HG03280 (cell line): Measurements from ENCODE around the gene MAGI2.

Experiments
- ATAC-seq: cut with Tn5 transposase; IDR thresholded peaks from one replicate; pipeline ENCODE4 v1.9.1; 2021; ENCODE audit warnings: mild to moderate bottlenecking, moderate library complexity; ENCODE audit not compliant: unreplicated experiment

Gene MAGI2

DNA sequence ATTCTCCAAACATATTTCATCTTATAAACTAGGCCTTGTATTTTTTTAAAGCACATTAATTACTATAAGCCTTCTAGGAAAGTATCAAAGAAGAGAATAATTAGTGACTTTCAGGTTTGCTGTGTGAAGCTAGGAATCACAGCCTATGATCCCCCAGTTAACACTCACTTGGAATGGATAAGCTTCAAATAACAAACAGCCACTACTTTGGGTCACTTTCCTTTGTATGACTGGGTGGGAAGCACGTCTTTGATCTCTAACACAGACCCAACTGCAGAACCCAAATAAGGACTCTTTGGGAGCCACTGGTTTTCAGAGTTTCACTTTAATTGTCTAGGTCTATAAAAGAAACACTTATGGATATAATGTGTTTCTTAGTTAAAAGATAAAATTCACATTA is 769.3 kb downstream of the MAGI2 start:
- no peak for ATAC-seq

DNA sequence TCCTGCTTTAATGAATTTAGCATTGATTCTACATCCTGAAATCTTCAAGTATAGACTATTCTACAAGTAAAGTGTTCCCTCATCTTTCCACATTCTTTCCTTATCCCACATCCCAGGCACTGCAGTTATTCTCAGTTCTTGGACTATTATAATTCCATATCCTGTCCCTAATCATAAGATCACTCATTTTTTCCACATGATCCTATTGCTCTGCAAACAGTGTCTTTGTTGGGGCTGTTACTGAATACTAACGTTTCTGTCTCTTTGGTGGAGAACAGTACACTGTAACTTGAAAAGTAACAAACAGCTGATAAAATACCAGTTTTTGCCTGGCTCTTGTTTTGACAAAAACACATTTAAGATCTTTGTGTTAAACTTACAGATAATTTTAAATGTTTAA is 769.9 kb downstream of the MAGI2 start:
- ATAC-seq, result no peak

DNA sequence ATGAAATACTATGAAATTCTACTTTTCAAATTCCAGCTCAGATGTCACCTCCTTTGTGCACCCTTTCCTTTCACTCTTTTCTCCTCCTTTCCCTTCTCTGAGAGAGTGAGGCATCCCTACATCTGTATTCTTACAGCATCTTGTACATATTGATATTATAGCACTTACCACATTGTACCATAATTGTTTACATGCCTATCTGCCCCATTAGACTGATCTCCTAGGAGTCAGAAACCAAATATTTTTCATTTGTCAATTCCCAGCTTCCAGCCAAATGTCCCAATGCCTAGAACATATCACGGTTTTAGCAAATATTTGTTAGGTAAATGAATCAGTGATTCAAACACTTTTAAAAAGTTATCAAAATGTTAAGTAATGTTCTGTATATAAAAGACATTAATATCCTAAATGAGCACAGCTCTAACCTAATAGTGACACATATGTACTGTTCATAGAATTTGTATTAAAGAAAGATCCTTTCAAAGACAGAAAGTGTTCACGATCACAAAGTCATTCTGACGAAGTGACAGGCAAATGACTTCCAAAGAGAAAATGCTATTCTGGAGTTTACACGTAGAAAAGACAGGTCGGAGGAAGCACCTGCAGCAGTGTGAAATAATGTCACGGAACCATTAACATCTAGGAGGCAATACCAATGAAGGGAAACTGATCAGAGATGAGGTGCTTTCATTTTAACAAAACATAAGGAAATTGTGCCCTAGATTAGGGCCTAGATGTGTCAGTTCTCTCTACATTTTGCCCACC is 774.2 kb downstream of the MAGI2 start:
- no peak for ATAC-seq

DNA sequence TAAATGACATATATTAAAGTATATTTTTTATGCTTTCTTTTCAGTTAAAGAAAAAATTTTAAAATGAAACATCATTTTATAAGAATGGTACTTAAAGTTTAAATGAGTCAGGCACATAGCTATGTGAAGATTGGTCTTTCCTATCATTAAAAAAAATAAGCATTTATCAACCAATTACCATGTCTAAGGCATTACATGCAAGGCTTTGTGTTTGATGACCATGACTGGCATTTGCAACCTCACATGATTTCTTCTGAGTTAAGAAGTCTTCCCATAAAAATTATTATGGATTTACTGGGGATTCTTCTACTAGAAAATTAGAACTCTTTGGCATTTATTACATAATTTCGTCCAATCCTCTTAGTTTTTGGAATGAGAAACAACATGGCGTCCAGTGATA is 776.1 kb downstream of the MAGI2 start:
- ATAC-seq, result no peak

DNA sequence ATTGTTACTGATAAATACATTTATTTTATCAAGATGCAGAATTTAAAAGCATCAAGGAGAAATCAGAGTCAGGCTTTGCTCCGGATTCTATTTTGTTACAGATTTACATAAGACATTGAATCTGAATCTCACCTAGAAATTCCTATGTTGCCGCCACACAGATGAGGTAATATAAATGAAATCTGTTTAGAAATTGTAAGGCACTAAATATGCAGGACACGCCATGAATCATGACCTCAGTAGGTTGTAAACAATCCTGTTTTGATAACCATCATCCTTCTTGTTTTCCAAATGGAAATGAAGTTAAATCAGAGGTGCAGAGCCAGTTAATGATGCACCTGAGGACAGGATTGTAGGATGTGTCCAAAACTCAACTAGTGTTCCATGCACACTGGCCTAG is 778.0 kb downstream of the MAGI2 start:
- ATAC-seq, result no peak

DNA sequence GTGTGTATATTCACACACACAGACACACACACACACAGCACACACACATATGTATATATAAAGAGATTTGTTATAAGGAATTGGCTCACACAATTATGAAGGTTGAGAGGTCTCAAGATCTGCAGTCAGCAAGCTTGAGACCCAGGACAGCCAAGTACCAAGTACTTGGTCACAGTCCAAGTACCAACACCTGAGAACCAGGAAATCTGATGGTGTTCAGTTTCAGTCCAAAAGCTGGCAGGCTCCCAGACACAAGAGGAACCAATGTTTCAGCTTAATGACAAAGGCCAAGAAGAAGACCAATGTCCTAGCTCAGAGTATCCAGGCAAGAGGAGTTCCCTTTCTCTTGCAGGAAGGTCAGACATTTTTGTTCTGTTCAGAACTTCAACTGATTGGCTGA is 780.2 kb downstream of the MAGI2 start:
- ATAC-seq, result no peak

DNA sequence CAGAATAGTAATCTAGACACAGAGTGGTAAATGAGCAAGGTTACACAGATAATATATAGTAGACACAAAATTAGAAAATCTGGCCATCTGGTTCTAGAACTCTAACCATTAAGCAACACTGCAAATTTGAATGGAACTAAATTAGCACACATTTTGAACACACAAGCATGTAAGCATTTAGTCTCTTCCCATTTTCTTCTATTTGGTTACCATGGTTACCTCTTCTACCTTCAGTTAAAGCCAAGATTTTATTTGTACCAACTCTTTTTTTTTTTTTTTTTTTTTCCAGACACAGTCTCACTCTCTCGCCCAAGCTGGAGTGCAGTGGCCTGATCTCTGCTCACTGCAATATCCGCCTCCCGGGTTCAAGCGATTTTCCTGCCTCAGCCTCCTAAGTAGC is 790.5 kb downstream of the MAGI2 start:
- ATAC-seq, result no peak

DNA sequence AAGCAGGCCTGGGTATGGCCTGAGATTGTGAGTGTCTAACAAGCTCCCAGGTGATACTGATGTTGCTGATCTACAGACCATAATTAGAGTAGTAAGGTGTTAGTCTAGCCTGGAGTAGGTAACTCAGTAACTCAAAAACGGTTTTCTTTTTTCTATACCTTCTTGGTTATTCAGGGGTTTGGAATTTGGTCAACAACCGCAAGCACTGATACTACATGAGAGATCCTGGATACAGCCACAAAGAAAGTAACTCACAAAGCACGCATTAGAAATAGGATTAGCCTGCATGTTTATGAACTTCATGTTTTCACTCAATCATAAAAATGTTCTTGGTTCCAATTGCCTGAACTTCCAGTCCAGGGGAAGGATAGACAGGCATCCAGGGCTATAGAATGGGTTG is 803.5 kb downstream of the MAGI2 start:
- ATAC-seq, result no peak

DNA sequence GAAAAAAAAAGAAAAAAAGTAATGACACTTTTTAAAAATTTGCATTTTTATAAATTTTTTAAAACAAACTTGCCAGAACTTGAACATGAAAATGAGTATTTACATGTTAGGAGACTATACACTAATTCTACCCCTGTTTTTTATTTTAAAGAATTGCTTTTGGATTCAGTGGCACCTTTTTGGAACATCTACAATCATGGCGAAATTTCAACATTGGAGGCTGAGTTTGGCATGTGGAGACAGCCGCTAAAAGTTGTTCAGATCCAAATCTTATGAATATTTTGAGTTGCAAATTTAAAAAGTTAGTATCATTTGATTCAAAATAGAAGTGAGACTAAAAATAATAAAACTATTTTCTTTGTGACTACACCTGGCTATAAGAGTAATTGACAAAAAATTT is 804.2 kb downstream of the MAGI2 start:
- no peak for ATAC-seq

DNA sequence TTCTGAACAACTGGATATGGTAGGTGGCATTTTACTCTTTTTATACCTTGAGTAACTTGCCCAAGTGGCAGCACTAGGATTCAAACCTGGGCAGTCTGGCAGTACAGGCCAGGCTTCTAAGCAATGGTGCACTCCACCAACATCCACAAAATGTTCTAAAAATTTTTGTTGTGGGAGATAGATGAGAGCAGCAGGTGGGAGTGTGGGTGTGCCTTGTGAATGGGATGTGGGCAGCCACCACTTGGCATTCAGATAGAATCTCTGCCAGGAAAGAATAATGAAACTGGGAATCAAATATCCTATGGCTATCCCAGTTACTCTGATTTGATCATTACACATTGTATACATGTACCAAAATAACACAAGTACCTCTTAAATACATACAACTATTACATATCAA is 810.7 kb downstream of the MAGI2 start:
- ATAC-seq, result no peak

DNA sequence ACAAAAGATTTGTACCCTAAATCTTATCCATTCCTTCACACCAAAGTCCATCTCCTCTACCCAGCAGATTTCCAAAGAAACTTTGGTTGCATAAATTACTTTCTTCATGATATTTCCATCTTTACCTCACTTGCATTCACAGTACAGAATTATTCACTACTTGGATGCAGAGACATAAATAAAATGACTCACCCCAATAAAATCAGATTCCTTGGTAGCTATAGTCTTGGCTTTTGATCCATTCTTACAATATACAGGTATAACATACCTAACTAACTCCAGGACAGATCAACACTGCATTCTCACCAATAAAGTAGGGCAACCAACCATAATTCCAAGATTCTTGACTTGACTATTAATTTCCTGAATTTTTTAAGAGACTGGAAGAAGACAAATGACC is 815.1 kb downstream of the MAGI2 start:
- ATAC-seq, result no peak

DNA sequence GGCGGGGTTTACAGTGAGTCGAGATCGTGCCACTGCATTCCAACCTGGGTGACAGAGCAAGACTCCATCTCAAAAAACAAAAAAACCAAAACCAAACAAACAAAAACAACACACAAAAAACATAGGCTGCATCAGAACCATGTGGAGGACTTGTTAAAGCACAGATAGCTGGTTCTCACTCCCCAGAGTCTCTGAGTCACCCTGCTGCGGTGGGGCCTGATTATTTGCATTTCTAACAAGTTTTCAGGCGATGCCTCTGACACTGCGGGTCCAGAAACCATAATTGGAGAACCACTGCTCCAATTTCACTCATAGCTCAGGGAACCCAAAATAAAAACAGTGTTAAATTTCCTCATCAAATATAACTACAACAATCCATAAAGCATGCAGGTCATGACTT is 816.7 kb downstream of the MAGI2 start:
- ATAC-seq, result no peak

DNA sequence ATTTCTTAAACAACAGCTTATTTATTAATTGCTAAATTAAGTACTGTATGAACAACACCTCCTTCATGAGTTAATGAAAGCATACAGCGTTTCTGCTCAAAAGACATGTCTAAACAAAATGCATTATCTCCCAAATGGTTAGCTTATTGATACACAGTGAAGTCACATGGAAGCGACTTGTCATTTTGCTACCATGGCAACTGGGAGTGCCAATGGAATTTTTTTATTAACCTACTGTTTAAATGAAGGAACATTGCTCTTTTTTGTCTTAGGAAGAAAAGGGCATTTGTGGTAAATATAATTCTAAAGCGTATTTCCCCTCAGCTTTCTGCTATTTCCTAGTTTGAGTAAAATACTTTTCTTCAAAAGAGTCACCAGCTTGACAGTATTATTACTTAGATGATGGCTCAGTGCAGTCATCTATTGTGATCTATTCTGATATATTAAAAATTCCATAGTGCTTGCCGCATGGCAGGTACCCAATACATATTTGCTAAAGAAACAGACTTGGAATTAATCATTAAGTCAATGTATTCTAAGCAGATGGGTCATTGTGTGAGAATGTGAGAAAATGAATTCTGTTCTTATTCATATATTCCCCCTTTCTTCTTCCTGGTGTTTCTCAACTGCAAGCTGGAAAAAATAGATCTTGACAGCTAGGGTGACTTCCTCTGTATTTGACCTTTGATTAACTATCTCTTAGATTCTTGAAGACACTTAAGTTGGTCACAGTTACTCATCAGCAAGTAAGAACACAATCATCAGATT is 818.3 kb downstream of the MAGI2 start:
- no peak for ATAC-seq

DNA sequence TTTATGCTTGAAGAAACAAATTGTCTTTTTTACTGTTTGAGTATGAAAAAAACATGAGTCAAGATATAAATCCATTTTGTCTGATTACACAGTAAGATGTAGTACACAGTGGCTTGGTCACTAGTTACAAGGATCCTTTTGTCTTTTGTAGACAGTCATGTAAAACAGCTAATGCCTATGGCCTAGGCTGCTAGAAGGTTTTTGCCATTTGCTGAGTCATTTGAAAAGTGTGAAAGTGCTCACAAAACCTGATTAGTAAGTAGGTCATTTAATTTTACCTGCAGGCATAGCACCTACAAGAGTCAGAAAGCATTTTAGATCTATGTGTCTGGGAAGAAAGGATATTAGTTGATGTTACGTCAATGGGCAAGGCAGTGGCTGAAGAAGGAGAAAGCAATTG is 819.4 kb downstream of the MAGI2 start:
- no peak for ATAC-seq

DNA sequence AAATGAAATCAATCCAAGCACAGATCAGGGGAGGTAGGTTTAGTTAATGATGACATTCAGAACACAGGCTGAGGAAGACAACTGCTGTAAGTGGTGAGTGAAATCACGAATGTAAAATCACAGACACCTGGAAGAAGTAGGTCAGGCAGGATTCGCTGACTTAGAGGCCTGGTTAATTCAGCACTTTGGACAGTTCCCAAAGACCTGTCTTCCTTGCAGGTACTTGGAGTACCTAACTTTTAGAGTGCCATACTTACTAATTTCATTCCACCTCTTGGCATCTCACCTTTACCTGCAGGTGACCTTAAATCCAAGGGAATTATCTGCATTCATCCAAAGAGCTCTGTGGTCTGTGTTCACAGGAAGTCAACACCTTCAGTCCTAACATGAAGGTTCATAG is 832.5 kb downstream of the MAGI2 start:
- no peak for ATAC-seq

DNA sequence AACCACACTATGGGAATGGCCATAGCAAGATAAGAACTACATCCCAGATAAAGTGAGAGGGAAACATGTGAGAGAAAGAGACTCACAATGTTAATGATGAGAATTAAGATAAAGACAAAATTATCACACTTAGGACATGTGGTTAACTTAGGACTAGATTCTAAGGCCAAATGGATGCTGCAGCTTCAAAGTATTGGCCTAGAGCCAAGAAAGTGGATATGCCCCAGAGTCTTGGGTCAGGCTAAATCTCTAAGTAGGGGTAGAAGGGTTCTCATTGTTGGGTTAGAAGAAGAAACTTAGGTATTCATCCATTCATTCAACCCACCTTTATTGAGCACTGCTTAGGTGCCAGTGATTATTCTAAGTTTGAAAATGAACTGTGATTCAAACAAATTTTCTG is 836.9 kb downstream of the MAGI2 start:
- ATAC-seq, result no peak

DNA sequence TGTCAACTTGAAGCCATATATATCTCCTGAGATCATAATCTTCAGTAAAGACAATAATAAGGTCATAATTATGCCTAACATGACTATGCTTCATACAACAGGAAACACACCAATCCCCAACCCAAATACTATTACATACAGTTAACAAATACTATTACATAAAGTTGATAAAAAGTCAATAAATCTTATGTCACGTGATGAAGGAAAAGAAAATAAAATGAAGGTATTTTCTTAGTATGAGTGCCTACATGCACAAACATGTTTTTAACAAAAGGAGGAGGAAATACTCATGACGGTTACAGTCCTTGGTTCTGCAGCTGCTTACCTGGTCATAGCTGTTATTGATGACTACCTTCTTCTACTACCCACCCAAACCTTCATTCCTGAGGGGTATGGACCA is 844.2 kb downstream of the MAGI2 start:
- ATAC-seq, result no peak

DNA sequence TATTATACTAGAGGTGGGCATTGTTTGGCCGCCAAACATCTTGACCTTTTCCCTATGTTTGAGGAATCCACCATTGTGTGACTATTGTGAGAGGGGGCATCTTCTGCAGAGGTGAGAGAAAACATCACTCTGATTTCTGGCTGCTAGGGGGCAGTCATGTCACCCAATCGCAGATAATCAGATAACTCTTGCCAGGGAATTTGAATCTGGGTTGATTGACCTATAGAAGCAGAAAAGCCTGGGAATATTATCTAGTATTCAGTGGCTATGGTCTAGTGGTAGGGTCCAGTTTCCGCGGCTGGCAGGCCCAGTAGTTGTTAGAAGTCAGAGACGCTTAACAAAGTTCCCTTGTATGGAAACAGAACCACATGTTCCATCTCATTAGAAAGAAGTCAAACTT is 846.4 kb downstream of the MAGI2 start:
- no peak for ATAC-seq

DNA sequence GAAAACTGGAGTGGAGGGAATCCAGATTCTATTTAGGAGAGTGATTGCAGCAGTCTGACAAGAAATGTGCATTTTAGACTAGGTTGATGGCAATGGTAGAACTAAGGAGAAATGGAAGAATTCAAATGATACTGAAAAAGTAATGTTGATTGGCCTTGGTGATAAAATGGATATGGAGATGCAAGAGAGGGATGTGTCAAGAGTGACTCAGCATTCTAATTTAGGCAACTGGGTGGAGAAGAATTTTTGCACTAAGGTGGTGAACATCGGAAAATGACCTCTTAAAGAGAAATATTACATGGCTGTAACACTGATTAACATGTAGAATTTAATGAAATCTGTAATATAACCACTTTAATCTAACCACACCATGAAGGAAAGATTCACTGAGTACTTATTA is 848.3 kb downstream of the MAGI2 start:
- ATAC-seq, result no peak

DNA sequence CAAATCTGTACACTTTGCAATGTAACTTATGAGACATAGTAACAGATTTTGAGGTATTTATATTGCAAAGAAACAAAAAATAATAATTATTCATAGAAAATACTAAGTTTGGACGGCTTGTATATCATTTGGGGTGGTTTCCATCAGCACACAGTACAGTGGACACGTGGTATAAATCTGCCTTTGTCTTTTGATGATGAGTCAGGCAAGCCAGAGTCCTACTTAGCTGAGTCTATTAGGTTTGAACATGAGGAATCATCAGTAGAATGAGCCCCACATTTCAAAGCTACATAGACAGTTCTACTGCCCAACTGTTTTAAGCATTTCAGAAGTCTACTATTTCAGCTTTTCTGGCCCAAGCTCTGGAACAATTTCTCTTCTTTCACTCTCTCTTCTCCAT is 851.7 kb downstream of the MAGI2 start:
- no peak for ATAC-seq

DNA sequence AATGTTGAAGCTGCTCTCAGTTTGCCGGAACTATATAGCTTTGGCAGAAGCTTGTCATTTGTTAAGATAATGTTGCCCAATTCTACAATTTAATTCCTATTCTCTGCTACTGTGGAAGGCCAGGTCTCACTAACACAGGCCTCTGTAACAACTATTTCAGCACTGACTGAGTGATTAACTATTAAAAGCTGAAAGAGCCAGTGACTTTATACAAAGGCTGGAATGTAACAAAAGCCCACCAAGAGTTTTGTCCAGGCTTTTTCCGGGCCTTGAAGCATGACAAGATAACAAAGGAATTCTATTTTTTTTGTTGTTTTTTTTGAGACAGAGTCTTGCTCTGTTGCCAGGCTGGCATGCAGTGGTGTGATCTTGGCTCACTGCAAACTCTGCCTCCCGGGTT is 859.3 kb downstream of the MAGI2 start:
- ATAC-seq, result no peak

DNA sequence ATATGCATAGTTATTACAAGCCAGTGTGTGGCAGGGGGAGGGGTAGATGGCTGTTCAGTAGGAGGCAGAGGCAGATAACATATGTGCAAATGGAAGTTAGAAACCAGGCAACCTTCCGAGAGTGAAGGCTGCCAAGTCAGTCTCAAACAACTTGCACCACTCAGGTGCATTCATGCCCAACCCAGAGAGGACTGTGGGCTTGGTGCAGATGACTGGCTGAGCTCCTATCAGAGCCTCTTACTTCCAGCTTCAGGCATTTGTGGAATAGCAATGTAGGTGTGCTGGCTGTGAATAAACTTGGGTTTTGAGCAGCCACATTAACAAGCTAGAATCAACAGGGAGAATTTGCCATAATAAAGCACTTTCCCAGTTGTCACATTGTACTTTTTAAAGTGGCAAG is 865.1 kb downstream of the MAGI2 start:
- no peak for ATAC-seq
